Liver (tissue), 9 donors: ENCODE data around the gene CYTH2. TPM values are rescaled to one million over a fixed set of nuclear protein-coding genes. Genes with fewer than 3 reads are reported as not detected.

Experiments used
- DNase-seq: peaks from one replicate; pipeline ENCODE4 v3.0.0-alpha.2; 2017; ENCODE audit warnings: low spot score
- H3K27ac ChIP-seq, 2 donors: one replicate each; pipeline ENCODE4 v1.7.0; 2013; ENCODE audit warnings: inconsistent platforms in 2 of 2, low read length in 2 of 2, control low read depth in 1 of 2, low read depth in 1 of 2, mild to moderate bottlenecking in 1 of 2
- H3K27me3 ChIP-seq, 4 donors: one replicate each; pipeline versions ENCODE4 v1.6.1 to v1.7.0; 2013; ENCODE audit warnings: low read length in 3 of 4, inconsistent platforms in 1 of 4, mild to moderate bottlenecking in 1 of 4, moderate library complexity in 1 of 4; ENCODE audit not compliant: control insufficient read depth in 4 of 4, insufficient read depth in 4 of 4
- H3K36me3 ChIP-seq, 4 donors: one replicate each; pipeline versions ENCODE4 v1.6.1 to v1.7.0; 2013; ENCODE audit warnings: low read length in 3 of 4, mild to moderate bottlenecking in 3 of 4, low read depth in 1 of 4, moderate library complexity in 1 of 4; ENCODE audit not compliant: control insufficient read depth in 4 of 4, insufficient read depth in 3 of 4
- H3K4me1 ChIP-seq, 4 donors: one replicate each; pipeline versions ENCODE4 v1.6.1 to v1.7.0; 2013; ENCODE audit warnings: low read length in 3 of 4, mild to moderate bottlenecking in 3 of 4, moderate library complexity in 1 of 4; ENCODE audit not compliant: control insufficient read depth in 4 of 4, insufficient read depth in 4 of 4
- H3K4me3 ChIP-seq, 3 donors: one replicate each; pipeline versions ENCODE4 v1.6.1 to v1.7.0; 2013; ENCODE audit warnings: low read length in 3 of 3, control low read depth in 1 of 3, low read depth in 1 of 3, mild to moderate bottlenecking in 1 of 3
- H3K9ac ChIP-seq, 2 donors: one replicate each; pipeline ENCODE4 v1.7.0; 2013; ENCODE audit warnings: low read length in 2 of 2, mild to moderate bottlenecking in 2 of 2, moderate library complexity in 2 of 2, control low read depth in 1 of 2, low read depth in 1 of 2
- H3K9me3 ChIP-seq, 4 donors: one replicate each; pipeline versions ENCODE4 v1.6.1 to v1.7.0; 2013; ENCODE audit warnings: low read length in 3 of 4; ENCODE audit not compliant: control insufficient read depth in 4 of 4
- EGR1 ChIP-seq, 2 donors: IDR thresholded peaks; 2 replicates each; pipeline ENCODE4 v1.6.1; 2016 to 2018; ENCODE audit warnings: antibody characterized with exemption in 2 of 2, low read depth in 2 of 2
- FOXA1 ChIP-seq: IDR thresholded peaks from 2 replicates; pipeline ENCODE4 v1.6.1; 2016; ENCODE audit warnings: antibody characterized with exemption
- FOXA2 ChIP-seq: IDR thresholded peaks from 2 replicates; pipeline ENCODE4 v1.6.1; 2016; ENCODE audit warnings: antibody characterized with exemption
- GABPA ChIP-seq, 2 donors: IDR thresholded peaks in 1 of 2; conservative IDR thresholded peaks in 1 of 2; 2 replicates each; pipeline ENCODE4 v1.6.1; 2016; ENCODE audit warnings: antibody characterized with exemption in 2 of 2, mild to moderate bottlenecking in 1 of 2, moderate library complexity in 1 of 2
- HNF4A ChIP-seq, 2 donors: conservative IDR thresholded peaks; 2 replicates each; pipeline ENCODE4 v1.6.1; 2016; ENCODE audit warnings: antibody characterized with exemption in 2 of 2, mild to moderate bottlenecking in 2 of 2
- HNF4G ChIP-seq: IDR thresholded peaks from 2 replicates; pipeline ENCODE4 v1.6.1; 2016; ENCODE audit warnings: antibody characterized with exemption
- JUND ChIP-seq, 2 donors: IDR thresholded peaks; 2 replicates each; pipeline ENCODE4 v1.6.1; 2016; ENCODE audit warnings: antibody characterized with exemption in 2 of 2
- NR2F2 ChIP-seq: IDR thresholded peaks from 2 replicates; pipeline ENCODE4 v1.6.1; 2016; ENCODE audit warnings: antibody characterized with exemption
- RXRA ChIP-seq, 2 donors: IDR thresholded peaks; 2 replicates each; pipeline ENCODE4 v1.6.1; 2017 to 2018; ENCODE audit warnings: antibody characterized with exemption in 2 of 2, mild to moderate bottlenecking in 1 of 2
- SP1 ChIP-seq: IDR thresholded peaks from 2 replicates; pipeline ENCODE4 v1.6.1; 2018; ENCODE audit warnings: antibody characterized with exemption, mild to moderate bottlenecking
- TAF1 ChIP-seq: conservative IDR thresholded peaks from 2 replicates; pipeline ENCODE4 v1.6.1; 2016; ENCODE audit warnings: antibody characterized with exemption, mild to moderate bottlenecking
- YY1 ChIP-seq: IDR thresholded peaks from 2 replicates; pipeline ENCODE4 v1.6.1; 2016; ENCODE audit warnings: antibody characterized with exemption, mild to moderate bottlenecking
- WGBS: extraction: QIAGEN DNeasy Blood & Tissue Kit; methylation state at CpG from one replicate; pipeline ENCODE4 v1.1.7; 2013; 5-methylcytosine and 5-hydroxymethylcytosine counted together
- polyA plus RNA-seq, 2 donors: library from polyadenylated mRNA; stranded (reverse) in 1 of 2; unstranded in 1 of 2; fragments of 200-250 nt in 1 of 2; fragments of >200 nt in 1 of 2; fragmentation: Nextera tagmentation in 1 of 2; extraction: Ambion mirVana in 1 of 2; gene quantifications; one replicate each; pipeline versions ENCODE4 v1.2.1 to v1.2.3, GENCODE V29; 2013 to 2015
- total RNA-seq, 2 donors: library from RNA; depleted of rRNA; stranded (reverse); fragments of >200 nt; gene quantifications; one replicate each; pipeline ENCODE4 v1.2.3, GENCODE V29; 2014
- TF ChIP-seq, protein P1 (sequence below): IDR thresholded peaks from 2 replicates; pipeline ENCODE4 v1.6.1; 2016; ENCODE audit warnings: antibody characterized with exemption, mild to moderate bottlenecking
- TF ChIP-seq, protein P2 (sequence below): IDR thresholded peaks from 2 replicates; pipeline ENCODE4 v1.6.1; 2016; ENCODE audit warnings: antibody characterized with exemption
- TF ChIP-seq, protein P3 (sequence below): IDR thresholded peaks from 2 replicates; pipeline ENCODE4 v1.6.1; 2016; ENCODE audit warnings: antibody characterized with exemption
- TF ChIP-seq, protein P4 (sequence below): fragments of 150-350 bp; IDR thresholded peaks from 2 replicates; pipeline ENCODE4 v1.5.1; 2017; ENCODE audit warnings: improper control_type of control experiment, low read depth, low read length; ENCODE audit not compliant: missing input control
- TF ChIP-seq, protein P5 (sequence below): IDR thresholded peaks from 2 replicates; pipeline ENCODE4 v1.6.1; 2016; ENCODE audit warnings: antibody characterized with exemption
- donor health status: healthy.
- donor health status: healthy.
- donor health status: healthy.
- donor health status: healthy.
- donor health status: healthy.

CYTH2 gene
- total and polyA plus RNA-seq, 4 donors, result 13.0 to 16.9 (median 13.2) TPM

DNA sequence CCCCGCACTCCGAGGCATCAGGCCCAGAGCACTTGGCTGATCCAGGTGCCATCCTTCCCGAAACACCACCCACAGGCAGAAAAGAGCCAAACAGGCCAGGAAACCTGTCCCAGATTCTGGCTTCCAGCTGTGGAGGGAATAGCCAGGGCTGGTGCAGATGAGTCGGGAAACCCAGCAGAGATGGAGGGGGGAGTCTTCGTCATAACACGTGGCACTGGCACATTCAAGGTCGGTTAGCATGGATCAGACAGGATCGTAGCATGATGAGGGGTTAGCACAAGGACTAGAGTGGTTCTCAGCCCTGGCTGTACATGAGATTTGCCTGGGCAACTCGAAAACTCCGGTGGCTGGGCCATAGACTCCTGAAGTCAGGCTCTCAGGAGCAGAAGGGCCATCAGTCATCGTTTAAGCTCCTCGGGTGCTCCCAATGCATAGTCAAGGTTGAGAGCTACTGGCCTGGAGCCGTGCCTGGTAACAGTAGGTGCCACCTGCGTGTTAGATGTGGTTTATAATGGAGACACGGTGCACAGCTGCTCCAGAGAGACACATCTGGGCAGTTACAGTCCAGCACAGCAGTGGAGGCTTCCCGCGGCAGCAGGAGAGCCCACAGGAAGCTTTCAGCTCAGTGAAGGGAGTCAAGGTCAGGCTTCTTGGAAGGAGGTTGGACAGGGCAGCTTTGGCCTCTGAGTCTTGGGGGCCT, 6.3 kb downstream of the CYTH2 start:
- no peak overlapping the region for H3K9ac ChIP-seq
- 93% methylated on average over 17 of the region's 17 CpGs for whole genome bisulfite sequencing
- peaks cover 18 to 52% (median 23%) of the 10 kb centered on the region in 4 donors for H3K36me3 ChIP-seq
- no peak overlapping the region for H3K4me3 ChIP-seq
- H3K27ac ChIP-seq, result no peak overlapping the region
- TF ChIP-seq, protein P1, sequence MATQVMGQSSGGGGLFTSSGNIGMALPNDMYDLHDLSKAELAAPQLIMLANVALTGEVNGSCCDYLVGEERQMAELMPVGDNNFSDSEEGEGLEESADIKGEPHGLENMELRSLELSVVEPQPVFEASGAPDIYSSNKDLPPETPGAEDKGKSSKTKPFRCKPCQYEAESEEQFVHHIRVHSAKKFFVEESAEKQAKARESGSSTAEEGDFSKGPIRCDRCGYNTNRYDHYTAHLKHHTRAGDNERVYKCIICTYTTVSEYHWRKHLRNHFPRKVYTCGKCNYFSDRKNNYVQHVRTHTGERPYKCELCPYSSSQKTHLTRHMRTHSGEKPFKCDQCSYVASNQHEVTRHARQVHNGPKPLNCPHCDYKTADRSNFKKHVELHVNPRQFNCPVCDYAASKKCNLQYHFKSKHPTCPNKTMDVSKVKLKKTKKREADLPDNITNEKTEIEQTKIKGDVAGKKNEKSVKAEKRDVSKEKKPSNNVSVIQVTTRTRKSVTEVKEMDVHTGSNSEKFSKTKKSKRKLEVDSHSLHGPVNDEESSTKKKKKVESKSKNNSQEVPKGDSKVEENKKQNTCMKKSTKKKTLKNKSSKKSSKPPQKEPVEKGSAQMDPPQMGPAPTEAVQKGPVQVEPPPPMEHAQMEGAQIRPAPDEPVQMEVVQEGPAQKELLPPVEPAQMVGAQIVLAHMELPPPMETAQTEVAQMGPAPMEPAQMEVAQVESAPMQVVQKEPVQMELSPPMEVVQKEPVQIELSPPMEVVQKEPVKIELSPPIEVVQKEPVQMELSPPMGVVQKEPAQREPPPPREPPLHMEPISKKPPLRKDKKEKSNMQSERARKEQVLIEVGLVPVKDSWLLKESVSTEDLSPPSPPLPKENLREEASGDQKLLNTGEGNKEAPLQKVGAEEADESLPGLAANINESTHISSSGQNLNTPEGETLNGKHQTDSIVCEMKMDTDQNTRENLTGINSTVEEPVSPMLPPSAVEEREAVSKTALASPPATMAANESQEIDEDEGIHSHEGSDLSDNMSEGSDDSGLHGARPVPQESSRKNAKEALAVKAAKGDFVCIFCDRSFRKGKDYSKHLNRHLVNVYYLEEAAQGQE, result no peak
- no peak for TF ChIP-seq YY1
- TF ChIP-seq SP1, result no peak
- TF ChIP-seq FOXA2, result no peak
- no peak for TF ChIP-seq HNF4G
- TF ChIP-seq NR2F2, result no peak
- H3K27me3 ChIP-seq, result no peaks in the 10 kb centered on the region
- DNase-seq, result no peak
- H3K9me3 ChIP-seq, result no peaks in the 10 kb centered on the region
- H3K4me1 ChIP-seq, result peaks cover 0 to 23% (median 11%) of the 10 kb centered on the region in 4 donors

DNA sequence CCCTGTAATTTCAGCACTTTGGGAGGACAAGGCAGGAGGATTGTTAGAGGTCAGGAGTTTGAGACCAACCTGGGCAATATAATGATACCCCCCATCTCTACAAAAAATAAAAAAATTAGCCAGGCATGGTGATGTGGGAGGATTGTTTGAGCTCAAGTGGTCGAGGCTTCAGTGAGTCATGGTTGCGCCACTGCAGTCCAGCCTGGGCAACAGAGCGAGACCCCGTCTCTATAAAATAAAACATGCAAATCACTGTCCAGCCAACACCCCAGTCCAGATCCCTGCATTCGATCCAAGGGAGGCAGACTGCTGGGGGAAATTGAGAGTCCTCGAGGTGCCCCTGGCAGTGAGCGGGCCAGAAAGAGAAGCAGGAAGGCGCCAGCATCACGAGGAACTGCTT, 7.0 kb downstream of the CYTH2 start:
- no peaks in the 10 kb centered on the region for H3K27me3 ChIP-seq
- no peak for DNase-seq
- no peaks in the 10 kb centered on the region for H3K9me3 ChIP-seq
- no peak for TF ChIP-seq HNF4G
- 95% methylated on average over 9 of the region's 9 CpGs for WGBS
- no peak overlapping the region for H3K4me3 ChIP-seq
- peaks cover 0 to 26% (median 14%) of the 10 kb centered on the region in 4 donors for H3K4me1 ChIP-seq
- H3K27ac ChIP-seq, result no peak overlapping the region
- no peak overlapping the region for H3K9ac ChIP-seq
- H3K36me3 ChIP-seq, result peaks cover 16 to 52% (median 18%) of the 10 kb centered on the region in 4 donors

DNA sequence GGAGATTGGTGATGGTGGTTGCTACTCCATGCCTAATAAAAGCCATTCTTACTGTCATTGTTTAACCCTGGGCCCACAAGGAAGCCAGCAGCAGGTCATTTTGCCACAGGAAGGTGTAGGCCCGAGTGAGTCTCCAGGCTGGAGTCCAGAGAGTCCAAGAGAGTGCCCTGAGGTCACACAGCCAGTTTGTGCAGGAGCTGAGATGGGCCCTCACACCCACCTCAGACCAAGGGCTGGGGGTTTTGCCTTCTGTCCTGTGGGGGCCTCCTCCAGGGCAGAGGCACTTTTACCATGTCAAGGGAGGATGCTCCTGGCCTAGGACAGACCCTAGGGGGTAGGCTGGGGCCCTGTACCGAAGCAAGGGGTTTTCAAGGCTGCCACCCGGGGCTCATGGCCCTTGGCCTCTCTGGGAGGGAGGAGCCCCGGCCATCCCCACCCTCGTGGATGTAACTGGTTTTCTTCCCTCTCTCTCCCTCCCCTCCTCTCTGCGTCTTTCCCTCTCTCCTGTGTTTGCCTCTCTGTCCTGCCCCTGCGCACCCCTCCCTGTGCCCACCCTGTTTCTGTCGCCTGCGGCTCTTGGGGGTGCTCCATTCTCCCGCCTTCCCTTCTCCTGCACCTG, 8.0 kb downstream of the CYTH2 start:
- H3K36me3 ChIP-seq, result peaks cover 12 to 46% (median 18%) of the 10 kb centered on the region in 4 donors
- no peaks in the 10 kb centered on the region for H3K27me3 ChIP-seq
- H3K9ac ChIP-seq, result no peak overlapping the region
- no peak for DNase-seq
- no peaks in the 10 kb centered on the region for H3K9me3 ChIP-seq
- no peak overlapping the region for H3K4me3 ChIP-seq
- H3K27ac ChIP-seq, result no peak overlapping the region
- WGBS, result 84% methylated on average over 10 of the region's 10 CpGs
- peaks cover 0 to 25% (median 14%) of the 10 kb centered on the region in 4 donors for H3K4me1 ChIP-seq
- TF ChIP-seq EGR1 (IDR thresholded peaks at IDR 0.05; ENCODE audit: low read depth in 2 of 2), result no peak
- TF ChIP-seq RXRA (IDR thresholded peaks at IDR 0.05), result no peak
- TF ChIP-seq SP1, result no peak
- no peak for TF ChIP-seq YY1
- TF ChIP-seq HNF4A (conservative IDR thresholded peaks at IDR 0.05), result no peak
- TF ChIP-seq HNF4G, result no peak
- TF ChIP-seq, protein P2, sequence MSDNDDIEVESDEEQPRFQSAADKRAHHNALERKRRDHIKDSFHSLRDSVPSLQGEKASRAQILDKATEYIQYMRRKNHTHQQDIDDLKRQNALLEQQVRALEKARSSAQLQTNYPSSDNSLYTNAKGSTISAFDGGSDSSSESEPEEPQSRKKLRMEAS, result no peak
- TF ChIP-seq, protein P3, sequence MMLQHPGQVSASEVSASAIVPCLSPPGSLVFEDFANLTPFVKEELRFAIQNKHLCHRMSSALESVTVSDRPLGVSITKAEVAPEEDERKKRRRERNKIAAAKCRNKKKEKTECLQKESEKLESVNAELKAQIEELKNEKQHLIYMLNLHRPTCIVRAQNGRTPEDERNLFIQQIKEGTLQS, result no peak
- TF ChIP-seq, protein P4, sequence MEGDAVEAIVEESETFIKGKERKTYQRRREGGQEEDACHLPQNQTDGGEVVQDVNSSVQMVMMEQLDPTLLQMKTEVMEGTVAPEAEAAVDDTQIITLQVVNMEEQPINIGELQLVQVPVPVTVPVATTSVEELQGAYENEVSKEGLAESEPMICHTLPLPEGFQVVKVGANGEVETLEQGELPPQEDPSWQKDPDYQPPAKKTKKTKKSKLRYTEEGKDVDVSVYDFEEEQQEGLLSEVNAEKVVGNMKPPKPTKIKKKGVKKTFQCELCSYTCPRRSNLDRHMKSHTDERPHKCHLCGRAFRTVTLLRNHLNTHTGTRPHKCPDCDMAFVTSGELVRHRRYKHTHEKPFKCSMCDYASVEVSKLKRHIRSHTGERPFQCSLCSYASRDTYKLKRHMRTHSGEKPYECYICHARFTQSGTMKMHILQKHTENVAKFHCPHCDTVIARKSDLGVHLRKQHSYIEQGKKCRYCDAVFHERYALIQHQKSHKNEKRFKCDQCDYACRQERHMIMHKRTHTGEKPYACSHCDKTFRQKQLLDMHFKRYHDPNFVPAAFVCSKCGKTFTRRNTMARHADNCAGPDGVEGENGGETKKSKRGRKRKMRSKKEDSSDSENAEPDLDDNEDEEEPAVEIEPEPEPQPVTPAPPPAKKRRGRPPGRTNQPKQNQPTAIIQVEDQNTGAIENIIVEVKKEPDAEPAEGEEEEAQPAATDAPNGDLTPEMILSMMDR, result no peak
- no peak for TF ChIP-seq FOXA2
- TF ChIP-seq TAF1, result no peak
- no peak for TF ChIP-seq FOXA1
- TF ChIP-seq, protein P5, sequence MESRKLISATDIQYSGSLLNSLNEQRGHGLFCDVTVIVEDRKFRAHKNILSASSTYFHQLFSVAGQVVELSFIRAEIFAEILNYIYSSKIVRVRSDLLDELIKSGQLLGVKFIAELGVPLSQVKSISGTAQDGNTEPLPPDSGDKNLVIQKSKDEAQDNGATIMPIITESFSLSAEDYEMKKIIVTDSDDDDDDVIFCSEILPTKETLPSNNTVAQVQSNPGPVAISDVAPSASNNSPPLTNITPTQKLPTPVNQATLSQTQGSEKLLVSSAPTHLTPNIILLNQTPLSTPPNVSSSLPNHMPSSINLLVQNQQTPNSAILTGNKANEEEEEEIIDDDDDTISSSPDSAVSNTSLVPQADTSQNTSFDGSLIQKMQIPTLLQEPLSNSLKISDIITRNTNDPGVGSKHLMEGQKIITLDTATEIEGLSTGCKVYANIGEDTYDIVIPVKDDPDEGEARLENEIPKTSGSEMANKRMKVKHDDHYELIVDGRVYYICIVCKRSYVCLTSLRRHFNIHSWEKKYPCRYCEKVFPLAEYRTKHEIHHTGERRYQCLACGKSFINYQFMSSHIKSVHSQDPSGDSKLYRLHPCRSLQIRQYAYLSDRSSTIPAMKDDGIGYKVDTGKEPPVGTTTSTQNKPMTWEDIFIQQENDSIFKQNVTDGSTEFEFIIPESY, result no peak
- TF ChIP-seq GABPA (IDR thresholded peaks at IDR 0.05 in 1 of 2, conservative IDR thresholded peaks at IDR 0.05 in 1 of 2), result no peak
- no peak for TF ChIP-seq JUND (IDR thresholded peaks at IDR 0.05)
- TF ChIP-seq NR2F2, result no peak
